ENCODE data around the gene KDM3B. TPM values are rescaled to one million over a fixed set of nuclear protein-coding genes. Genes with fewer than 3 reads are reported as not detected.

Gene KDM3B
- total and polyA plus RNA-seq, 9 of the 15 experiments (the other 6 are each of a cell fraction or from before 2014, with no cell fraction given), result 13.8 to 62.8 (median 41.9) TPM

DNA sequence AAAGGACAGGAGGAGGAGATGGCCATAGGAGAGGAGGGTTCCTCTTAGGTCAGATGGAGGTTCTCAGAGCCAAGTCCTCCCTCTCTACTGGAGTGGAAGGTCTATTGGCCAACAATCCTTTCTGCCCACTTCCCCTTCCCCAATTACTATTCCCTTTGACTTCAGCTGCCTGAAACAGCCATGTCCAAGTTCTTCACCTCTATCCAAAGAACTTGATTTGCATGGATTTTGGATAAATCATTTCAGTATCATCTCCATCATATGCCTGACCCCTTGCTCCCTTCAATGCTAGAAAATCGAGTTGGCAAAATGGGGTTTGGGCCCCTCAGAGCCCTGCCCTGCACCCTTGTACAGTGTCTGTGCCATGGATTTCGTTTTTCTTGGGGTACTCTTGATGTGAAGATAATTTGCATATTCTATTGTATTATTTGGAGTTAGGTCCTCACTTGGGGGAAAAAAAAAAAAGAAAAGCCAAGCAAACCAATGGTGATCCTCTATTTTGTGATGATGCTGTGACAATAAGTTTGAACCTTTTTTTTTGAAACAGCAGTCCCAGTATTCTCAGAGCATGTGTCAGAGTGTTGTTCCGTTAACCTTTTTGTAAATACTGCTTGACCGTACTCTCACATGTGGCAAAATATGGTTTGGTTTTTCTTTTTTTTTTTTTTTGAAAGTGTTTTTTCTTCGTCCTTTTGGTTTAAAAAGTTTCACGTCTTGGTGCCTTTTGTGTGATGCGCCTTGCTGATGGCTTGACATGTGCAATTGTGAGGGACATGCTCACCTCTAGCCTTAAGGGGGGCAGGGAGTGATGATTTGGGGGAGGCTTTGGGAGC lies 115.9 kb downstream of the KDM3B start (continued):
- TF ChIP-seq ZNF696 (CRISPR knock-in tag; conservative IDR thresholded peaks at IDR 0.05) (no peak), CHD1 (IDR thresholded peaks at IDR 0.05; ENCODE audit: low read length) (peak; percentile 37), SNAPC5 (CRISPR knock-in tag; IDR thresholded peaks at IDR 0.05) (no peak), TGIF2 (CRISPR knock-in tag; IDR thresholded peaks at IDR 0.05) (no peak), SMAD3 (CRISPR knock-in tag; conservative IDR thresholded peaks at IDR 0.05) (no peak), ZNF124 (CRISPR knock-in tag; IDR thresholded peaks at IDR 0.05) (no peak), ZNF512 (tag; IDR thresholded peaks at IDR 0.05) (no peak), ZNF311 (CRISPR knock-in tag; IDR thresholded peaks at IDR 0.05) (no peak), PCBP2 (IDR thresholded peaks at IDR 0.05; ENCODE audit: low read depth, low read length, poor library complexity, severe bottlenecking) (peak; percentile 97), HMG20A (CRISPR knock-in tag; conservative IDR thresholded peaks at IDR 0.05) (no peak), ATF3 (IDR thresholded peaks at IDR 0.05) (no peak), ATF3 (CRISPR knock-in tag; conservative IDR thresholded peaks at IDR 0.05) (0 out of 2 replicates have a peak, but pooled peaks have one; percentile 41), YY1 (IDR thresholded peaks at IDR 0.05; ENCODE audit: borderline replicate concordance in 1 of 3, control insufficient read depth in 1 of 3, extremely low read depth in 1 of 3, insufficient read depth in 3 of 3, insufficient read length in 1 of 3, insufficient replicate concordance in 2 of 3, low read depth in 1 of 3, low read length in 2 of 3) (peak in 2 of 3 experiments; percentile 38 to 74), HLTF (IDR thresholded peaks at IDR 0.05) (no peak), TEAD4 (IDR thresholded peaks at IDR 0.05; ENCODE audit: low read length) (peak; percentile 19), TEAD4 (CRISPR knock-in tag; IDR thresholded peaks at IDR 0.05; ENCODE audit: borderline replicate concordance) (no peak), SP1 (CRISPR knock-in tag; IDR thresholded peaks at IDR 0.05) (peak; percentile 73; the same call in 1 of the 2 replicates), POLR2A (conservative IDR thresholded peaks at IDR 0.05) (peak; percentile 94), FOXJ2 (tag; IDR thresholded peaks at IDR 0.05) (no peak), TRIM24 (IDR thresholded peaks at IDR 0.05) (no peak), SMAD1 (IDR thresholded peaks at IDR 0.05; ENCODE audit: low read depth, low read length, partially characterized antibody) (peak; percentile 68), E2F1 (CRISPR knock-in tag; IDR thresholded peaks at IDR 0.05) (peak; percentile 57; the same call in 1 of the 2 replicates), HNRNPK (IDR thresholded peaks at IDR 0.05; ENCODE audit: low read depth, low read length, poor library complexity, severe bottlenecking) (peak; percentile 94)
- TF ChIP-seq, protein P1, sequence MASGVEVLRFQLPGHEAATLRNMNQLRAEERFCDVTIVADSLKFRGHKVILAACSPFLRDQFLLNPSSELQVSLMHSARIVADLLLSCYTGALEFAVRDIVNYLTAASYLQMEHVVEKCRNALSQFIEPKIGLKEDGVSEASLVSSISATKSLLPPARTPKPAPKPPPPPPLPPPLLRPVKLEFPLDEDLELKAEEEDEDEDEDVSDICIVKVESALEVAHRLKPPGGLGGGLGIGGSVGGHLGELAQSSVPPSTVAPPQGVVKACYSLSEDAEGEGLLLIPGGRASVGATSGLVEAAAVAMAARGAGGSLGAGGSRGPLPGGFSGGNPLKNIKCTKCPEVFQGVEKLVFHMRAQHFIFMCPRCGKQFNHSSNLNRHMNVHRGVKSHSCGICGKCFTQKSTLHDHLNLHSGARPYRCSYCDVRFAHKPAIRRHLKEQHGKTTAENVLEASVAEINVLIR (CRISPR knock-in tag; IDR thresholded peaks at IDR 0.05), result no peak
